Panc1 (cell line): ENCODE measurements around the gene DCTD.

Experiments used
- POLR2AphosphoS5 ChIP-seq: IDR thresholded peaks from 2 replicates; pipeline ENCODE4 v1.6.1; 2012; ENCODE audit warnings: mild to moderate bottlenecking, low read depth, low read length, moderate library complexity
- REST ChIP-seq, 2 experiments: IDR thresholded peaks; 2 replicates each; pipeline ENCODE4 v1.6.1; 2011 to 2012; ENCODE audit warnings: low read depth in 2 of 2, control low read depth in 1 of 2, low read length in 1 of 2, mild to moderate bottlenecking in 1 of 2, moderate library complexity in 1 of 2; ENCODE audit not compliant: insufficient read depth in 1 of 2
- TCF7L2 ChIP-seq: IDR thresholded peaks from 2 replicates; pipeline ENCODE4 v1.6.1; 2011; ENCODE audit warnings: mild to moderate bottlenecking, low read depth, low read length, inconsistent platforms
- TF ChIP-seq, protein P1 (sequence below): fragments of 450-650 bp; IDR thresholded peaks from 2 replicates; pipeline ENCODE4 v1.5.1; 2017; ENCODE audit warnings: mild to moderate bottlenecking

GRCh38 chr4:182877326-182877883 is 39.8 kb downstream of the DCTD start:
- TF ChIP-seq, protein P1, sequence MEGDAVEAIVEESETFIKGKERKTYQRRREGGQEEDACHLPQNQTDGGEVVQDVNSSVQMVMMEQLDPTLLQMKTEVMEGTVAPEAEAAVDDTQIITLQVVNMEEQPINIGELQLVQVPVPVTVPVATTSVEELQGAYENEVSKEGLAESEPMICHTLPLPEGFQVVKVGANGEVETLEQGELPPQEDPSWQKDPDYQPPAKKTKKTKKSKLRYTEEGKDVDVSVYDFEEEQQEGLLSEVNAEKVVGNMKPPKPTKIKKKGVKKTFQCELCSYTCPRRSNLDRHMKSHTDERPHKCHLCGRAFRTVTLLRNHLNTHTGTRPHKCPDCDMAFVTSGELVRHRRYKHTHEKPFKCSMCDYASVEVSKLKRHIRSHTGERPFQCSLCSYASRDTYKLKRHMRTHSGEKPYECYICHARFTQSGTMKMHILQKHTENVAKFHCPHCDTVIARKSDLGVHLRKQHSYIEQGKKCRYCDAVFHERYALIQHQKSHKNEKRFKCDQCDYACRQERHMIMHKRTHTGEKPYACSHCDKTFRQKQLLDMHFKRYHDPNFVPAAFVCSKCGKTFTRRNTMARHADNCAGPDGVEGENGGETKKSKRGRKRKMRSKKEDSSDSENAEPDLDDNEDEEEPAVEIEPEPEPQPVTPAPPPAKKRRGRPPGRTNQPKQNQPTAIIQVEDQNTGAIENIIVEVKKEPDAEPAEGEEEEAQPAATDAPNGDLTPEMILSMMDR = no peak
- TF ChIP-seq POLR2AphosphoS5 = no peak
- TF ChIP-seq REST (IDR thresholded peaks at IDR 0.05; ENCODE audit: insufficient read depth in 1 of 2, low read depth in 2 of 2, low read length in 1 of 2) = no peak
- TF ChIP-seq TCF7L2 = no peak
